Measurements from ENCODE around the gene ZNF316.

- TF ChIP-seq POLR2A (IDR thresholded peaks at IDR 0.05) (no peak), CTCF (IDR thresholded peaks at IDR 0.05) (no peak)
Measured at GRCh38 chr7:6641305-6642035, 4.4 kb downstream of the ZNF316 start.
